ENCODE measurements around the gene PDHA1. TPM values are rescaled to one million over a fixed set of nuclear protein-coding genes. Genes with fewer than 3 reads are reported as not detected.

Gene PDHA1
- total and polyA plus RNA-seq, 2 of the 8 experiments (the other 6 are each of a cell fraction or from before 2014, with no cell fraction given): 128 to 225 TPM

DNA sequence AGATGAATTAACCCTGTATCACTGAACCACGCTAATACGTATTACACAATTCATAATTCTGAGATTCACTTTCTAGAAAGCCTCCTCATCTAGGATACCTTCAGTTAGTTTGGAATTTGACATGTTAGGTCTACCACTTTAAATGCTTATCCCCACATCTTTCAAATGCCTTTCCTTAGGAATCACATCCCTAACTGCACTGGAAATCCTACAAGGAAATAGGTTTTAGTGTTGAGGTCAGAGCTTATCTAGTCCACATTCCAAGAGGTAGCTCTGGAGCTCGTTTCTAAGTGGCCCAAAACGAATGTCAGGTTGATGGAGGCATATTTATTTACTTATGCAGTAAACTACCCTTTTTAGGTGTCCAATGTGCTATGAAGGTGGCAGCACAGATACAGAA, 18.0 kb downstream of the PDHA1 start:
- H2BK15ac ChIP-seq (ENCODE audit: low read length): no peak overlapping the region
- H2BK20ac ChIP-seq (ENCODE audit: low read length): no peak overlapping the region
- no peak overlapping the region for H3K23ac ChIP-seq (ENCODE audit: insufficient read length)
- ChIA-PET CTCF (ENCODE audit: partially characterized antibody) (interaction anchor here (0.7 to 0.9 kb wide), 2 partner anchors 115 to 451 kb away, joined by 3 read pairs; no protein-coding TSS in a partner anchor), POLR2A (ENCODE audit: partially characterized antibody) (interaction anchor here (1.2 kb wide), 1 partner anchor 388 kb away, joined by 3 read pairs; no protein-coding TSS in a partner anchor)
- H3K36me3 ChIP-seq (ENCODE audit: control insufficient read depth in 2 of 4, insufficient read depth in 4 of 4, low read length in 3 of 4): peaks cover 6 to 36% (median 22%) of the 10 kb centered on the region in 4 experiments; a peak in 7 of 8 replicates
- H3K23me2 ChIP-seq (ENCODE audit: low read depth, low read length): no peaks in the 10 kb centered on the region
- H2BK5ac ChIP-seq (ENCODE audit: low read depth, low read length): no peak overlapping the region
- H4K20me1 ChIP-seq (replicated peaks in 1 of 2; ENCODE audit: control insufficient read depth in 1 of 2, insufficient read depth in 2 of 2, low read length in 2 of 2): no peaks in the 10 kb centered on the region
- H2AFZ ChIP-seq (ENCODE audit: low read length): no peak overlapping the region
- DNase-seq (ENCODE audit: low read depth in 1 of 2, low spot score in 2 of 2) (no peak), FAIRE-seq (no peak)
- no peaks in the 10 kb centered on the region for H3K79me1 ChIP-seq (ENCODE audit: low read depth, low read length)
- no peak overlapping the region for H3K27ac ChIP-seq (ENCODE audit: low read depth, low read length)
- no peak overlapping the region for H3K9ac ChIP-seq (replicated peaks in 1 of 4; ENCODE audit: extremely low read depth in 1 of 4, low read depth in 3 of 4, low read length in 3 of 4)
- no peak overlapping the region for H2AK5ac ChIP-seq (ENCODE audit: low read depth, low read length)
- H3K56ac ChIP-seq (replicated peaks; ENCODE audit: insufficient read length, low read depth, low read length): no peak overlapping the region
- H3K4me1 ChIP-seq (replicated peaks in 1 of 4; ENCODE audit: control insufficient read depth in 3 of 4, insufficient read depth in 4 of 4, low read length in 3 of 4): no peaks in the 10 kb centered on the region
- H3K27me3 ChIP-seq (replicated peaks in 1 of 4; ENCODE audit: control insufficient read depth in 3 of 4, extremely low read depth in 1 of 4, insufficient read depth in 3 of 4, low read length in 3 of 4): no peaks in the 10 kb centered on the region
- no peak overlapping the region for H2BK120ac ChIP-seq (replicated peaks; ENCODE audit: low read depth, low read length)
- H4K5ac ChIP-seq (ENCODE audit: insufficient read length, low read depth, low read length): no peak overlapping the region
- H3K4ac ChIP-seq (replicated peaks; ENCODE audit: insufficient read length, low read depth, low read length): no peak overlapping the region
- no peaks in the 10 kb centered on the region for H3K79me2 ChIP-seq (ENCODE audit: control insufficient read depth in 1 of 2, insufficient read depth in 2 of 2, low read length in 2 of 2)
- no peak overlapping the region for H3K4me3 ChIP-seq (ENCODE audit: extremely low read depth in 1 of 4, insufficient read depth in 2 of 4, low read depth in 3 of 4, low read length in 4 of 4)
- 81% methylated on average over 4 of the region's 4 CpGs; no CpG with 5 or more reads in 1 of the 2 experiments for WGBS, 2 experiments (ENCODE audit: extremely low coverage in 1 of 2, insufficient coverage in 1 of 2, insufficient read length in 1 of 2, insufficient replicate concordance in 2 of 2, low coverage in 1 of 2, low lambda C conversion rate in 2 of 2, missing lambda C conversion rate in 1 of 2)
- H3K18ac ChIP-seq (ENCODE audit: extremely low read depth, low read length): no peak overlapping the region
- no peak overlapping the region for H2BK12ac ChIP-seq (ENCODE audit: low read depth, low read length)
- H4K8ac ChIP-seq (ENCODE audit: extremely low read depth, insufficient read depth, low read length): no peak overlapping the region
- TF ChIP-seq GABPA (IDR thresholded peaks at IDR 0.05; ENCODE audit: borderline replicate concordance, insufficient read depth, low read length) (no peak), KDM5A (IDR thresholded peaks at IDR 0.05; ENCODE audit: low read length) (no peak), SP2 (IDR thresholded peaks at IDR 0.05; ENCODE audit: low read length) (no peak)
- H3K4me2 ChIP-seq (ENCODE audit: insufficient read depth in 1 of 2, low read depth in 2 of 2, low read length in 2 of 2): no peak overlapping the region
- H3K9me3 ChIP-seq (ENCODE audit: insufficient read depth in 2 of 2, low read depth in 1 of 2, low read length in 1 of 2): no peaks in the 10 kb centered on the region
- H3K14ac ChIP-seq (ENCODE audit: insufficient read length): no peak overlapping the region
- H4K91ac ChIP-seq (replicated peaks; ENCODE audit: insufficient read length, low read length): no peak overlapping the region

All from H1 (cell line).